ENCODE results near the gene SLC45A1. TPM values are rescaled to one million over a fixed set of nuclear protein-coding genes. Genes with fewer than 3 reads are reported as not detected.

SLC45A1 gene
- total RNA-seq, 4 donors from 2014 or later: 0.13 to 3.4 (median 1.4) TPM

GRCh38 chr1:8352886-8353785 lies 35.2 kb downstream of the SLC45A1 start:
- DNase-seq (ENCODE audit: low spot score in 2 of 2): no peak
- H3K4me3 ChIP-seq (ENCODE audit: low read depth, poor library complexity, severe bottlenecking): no peak overlapping the region
- no peak for TF ChIP-seq POLR2A (IDR thresholded peaks at IDR 0.05)
- TF ChIP-seq, protein P1, sequence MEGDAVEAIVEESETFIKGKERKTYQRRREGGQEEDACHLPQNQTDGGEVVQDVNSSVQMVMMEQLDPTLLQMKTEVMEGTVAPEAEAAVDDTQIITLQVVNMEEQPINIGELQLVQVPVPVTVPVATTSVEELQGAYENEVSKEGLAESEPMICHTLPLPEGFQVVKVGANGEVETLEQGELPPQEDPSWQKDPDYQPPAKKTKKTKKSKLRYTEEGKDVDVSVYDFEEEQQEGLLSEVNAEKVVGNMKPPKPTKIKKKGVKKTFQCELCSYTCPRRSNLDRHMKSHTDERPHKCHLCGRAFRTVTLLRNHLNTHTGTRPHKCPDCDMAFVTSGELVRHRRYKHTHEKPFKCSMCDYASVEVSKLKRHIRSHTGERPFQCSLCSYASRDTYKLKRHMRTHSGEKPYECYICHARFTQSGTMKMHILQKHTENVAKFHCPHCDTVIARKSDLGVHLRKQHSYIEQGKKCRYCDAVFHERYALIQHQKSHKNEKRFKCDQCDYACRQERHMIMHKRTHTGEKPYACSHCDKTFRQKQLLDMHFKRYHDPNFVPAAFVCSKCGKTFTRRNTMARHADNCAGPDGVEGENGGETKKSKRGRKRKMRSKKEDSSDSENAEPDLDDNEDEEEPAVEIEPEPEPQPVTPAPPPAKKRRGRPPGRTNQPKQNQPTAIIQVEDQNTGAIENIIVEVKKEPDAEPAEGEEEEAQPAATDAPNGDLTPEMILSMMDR (IDR thresholded peaks at IDR 0.05): no peak
- intact Hi-C loops (cut with DNase I; ENCODE audit: low total_unique reads): no loop called here
- WGBS, 2 donors: 76% methylated on average over 21 of the region's 21 CpGs

GRCh38 chr1:8354038-8354437 lies 36.1 kb downstream of the SLC45A1 start:
- no peak for DNase-seq (ENCODE audit: low spot score in 2 of 2)
- WGBS, 2 donors: 84 to 86% methylated on average over 8 of the region's 8 CpGs
- no peak overlapping the region for H3K4me3 ChIP-seq (ENCODE audit: low read depth, poor library complexity, severe bottlenecking)
- intact Hi-C loops (cut with DNase I; ENCODE audit: low total_unique reads): no loop called here
- no peak for TF ChIP-seq POLR2A (IDR thresholded peaks at IDR 0.05)
- TF ChIP-seq, protein P1 (IDR thresholded peaks at IDR 0.05): no peak

GRCh38 chr1:8355439-8356255 lies 37.7 kb downstream of the SLC45A1 start:
- TF ChIP-seq, protein P1 (IDR thresholded peaks at IDR 0.05): no peak
- TF ChIP-seq POLR2A (IDR thresholded peaks at IDR 0.05): no peak
- 79 to 80% methylated on average over 22 to 24 of the region's 24 CpGs for WGBS, 2 donors
- peak in 1 of 2 donors; percentile 84 for DNase-seq (ENCODE audit: low spot score in 2 of 2)
- no peak overlapping the region for H3K4me3 ChIP-seq (ENCODE audit: low read depth, poor library complexity, severe bottlenecking)
- intact Hi-C loops (cut with DNase I; ENCODE audit: low total_unique reads): no loop called here

- H3K4me3 ChIP-seq (ENCODE audit: low read depth, poor library complexity, severe bottlenecking): no peak overlapping the region
- intact Hi-C loops (cut with DNase I; ENCODE audit: low total_unique reads): no loop called here
Measured at GRCh38 chr1:8356256-8357209, 38.6 kb downstream of the SLC45A1 start.

More at GRCh38 chr1:8356256-8357209, 38.6 kb downstream of the SLC45A1 start:
- DNase-seq (ENCODE audit: low spot score in 2 of 2): peak in 1 of 2 donors; percentile 70
- WGBS, 2 donors: 87 to 93% methylated on average over 22 to 27 of the region's 27 CpGs
- TF ChIP-seq, protein P1 (IDR thresholded peaks at IDR 0.05): no peak

Measured in lower leg skin (tissue), 4 donors.